WTC11 (cell line): Measurements from ENCODE around the gene ZBTB22. TPM values are rescaled to one million over a fixed set of nuclear protein-coding genes. Genes with fewer than 3 reads are reported as not detected.

ENCODE experiments used
- ATAC-seq: fragments of 200-7000 bp; cut with Tn5 transposase; 2 replicates; pipeline ENCODE4 v1.10.0; 2021; ENCODE audit warnings: mild to moderate bottlenecking, moderate library complexity
- CTCF ChIA-PET: fragments of 300-600 bp; sonication (Branson Sonifier 250); formaldehyde crosslinking; loops from one replicate; lab custom pipeline; 2021; ENCODE audit warnings: antibody characterized with exemption; lab: Charles Lee
- POLR2A ChIA-PET: fragments of 350-600 bp; sonication (Branson Sonifier 250); formaldehyde crosslinking; loops from one replicate; lab custom pipeline; 2021; ENCODE audit warnings: antibody characterized with exemption; lab: Charles Lee
- DNase-seq: peaks from one replicate; pipeline ENCODE4 v3.0.0; 2021; ENCODE audit warnings: low spot score
- H3K27ac Mint-ChIP-seq: 2 replicates; pipeline ENCODE4 v1.8.0; 2021; ENCODE audit warnings: mixed read lengths
- H3K27me3 Mint-ChIP-seq: 2 replicates; pipeline ENCODE4 v1.8.0; 2021; ENCODE audit warnings: low read depth, mild to moderate bottlenecking, moderate library complexity, mixed read lengths
- H3K36me3 Mint-ChIP-seq: 2 replicates; pipeline ENCODE4 v1.8.0; 2021; ENCODE audit warnings: mixed read lengths
- H3K4me1 Mint-ChIP-seq: 2 replicates; pipeline ENCODE4 v1.8.0; 2022; ENCODE audit warnings: mixed read lengths
- H3K4me3 Mint-ChIP-seq: 2 replicates; pipeline ENCODE4 v1.8.0; 2021; ENCODE audit warnings: mild to moderate bottlenecking, moderate library complexity, mixed read lengths
- H3K9me3 Mint-ChIP-seq: 2 replicates; pipeline ENCODE4 v1.8.0; 2021; ENCODE audit warnings: mixed read lengths
- ATF6 ChIP-seq: sonication (generic); formaldehyde crosslinking; IDR thresholded peaks from 2 replicates; pipeline ENCODE4 v1.8.1; 2023; ENCODE audit warnings: mild to moderate bottlenecking, missing genetic modification reagents
- ETV6 ChIP-seq: sonication (generic); formaldehyde crosslinking; IDR thresholded peaks from 2 replicates; pipeline ENCODE4 v1.8.1; 2022; ENCODE audit warnings: mild to moderate bottlenecking, missing genetic modification reagents
- FOXP1 ChIP-seq: sonication (generic); formaldehyde crosslinking; IDR thresholded peaks from 2 replicates; pipeline ENCODE4 v1.8.0; 2022; ENCODE audit warnings: missing genetic modification reagents, mild to moderate bottlenecking, moderate library complexity, borderline replicate concordance
- NR1H2 ChIP-seq: sonication (generic); formaldehyde crosslinking; IDR thresholded peaks from 2 replicates; pipeline ENCODE4 v1.9.0; 2021; ENCODE audit warnings: mild to moderate bottlenecking, moderate library complexity, missing genetic modification reagents
- PREB ChIP-seq: sonication (generic); formaldehyde crosslinking; IDR thresholded peaks from 2 replicates; pipeline ENCODE4 v1.8.1; 2022; ENCODE audit warnings: mild to moderate bottlenecking, missing genetic modification reagents, moderate library complexity, borderline replicate concordance
- SOX15 ChIP-seq: fragments of 250-450 bp; sonication (Bioruptor Pico); IDR thresholded peaks from 2 replicates; pipeline ENCODE4 v1.9.0; 2021; ENCODE audit warnings: mild to moderate bottlenecking
- TEAD1 ChIP-seq: sonication (generic); formaldehyde crosslinking; IDR thresholded peaks from 2 replicates; pipeline ENCODE4 v1.8.0; 2022; ENCODE audit warnings: mild to moderate bottlenecking, missing genetic modification reagents
- USF1 ChIP-seq: sonication (generic); formaldehyde crosslinking; IDR thresholded peaks from 2 replicates; pipeline ENCODE4 v1.8.0; 2022; ENCODE audit warnings: mild to moderate bottlenecking, missing genetic modification reagents
- ZNF219 ChIP-seq: sonication (generic); formaldehyde crosslinking; IDR thresholded peaks from 2 replicates; pipeline ENCODE4 v1.8.0; 2023; ENCODE audit warnings: missing genetic modification reagents, mild to moderate bottlenecking, borderline replicate concordance
- ZNF671 ChIP-seq: fragments of 250-450 bp; sonication (Bioruptor Pico); IDR thresholded peaks from 2 replicates; pipeline ENCODE4 v1.8.0; 2021; ENCODE audit warnings: mild to moderate bottlenecking
- microRNA-seq: library from miRNA; unstranded; fragments of <30 nt; microRNA quantifications from one replicate; pipeline ENCODE4 v1.2.0, GENCODE V29; 2022; ENCODE audit warnings: borderline number of aligned reads
- total RNA-seq: library from RNA; stranded (reverse); gene quantifications from 3 replicates; pipeline ENCODE4 v1.2.3, GENCODE V29; 2021

The ZBTB22 gene
- total RNA-seq, 1 experiment from 2014 or later = 11.6 TPM

GRCh38 chr6:33271468-33272274, 45.9 kb downstream of the ZBTB22 start, which contains the start of the genes RPS18 and VPS52 (continued):
- TF ChIP-seq USF1 (CRISPR knock-in tag) = peak; percentile 49; the same call in 1 of the 2 replicates
- peak; percentile 85 for TF ChIP-seq FOXP1 (CRISPR knock-in tag)
- no peak for TF ChIP-seq NR1H2 (CRISPR knock-in tag)
- TF ChIP-seq ZNF219 (CRISPR knock-in tag) = peak; percentile 74; the same call in 1 of the 2 replicates
- peak; percentile 62; the same call in 1 of the 2 replicates for TF ChIP-seq ETV6 (CRISPR knock-in tag)

GRCh38 chr6:33271117-33271467, 46.5 kb downstream of the ZBTB22 start:
- Mint-ChIP-seq H3K4me3 (peak overlapping the region; percentile 96), H3K9me3 (no peaks in the 10 kb centered on the region), H3K27me3 (no peaks in the 10 kb centered on the region)
- DNase-seq = no peak
- TF ChIP-seq SOX15 (CRISPR knock-in tag) = no peak
- TF ChIP-seq PREB = no peak
- TF ChIP-seq ZNF671 (CRISPR knock-in tag) = no peak
- TF ChIP-seq TEAD1 (CRISPR knock-in tag) = no peak
- TF ChIP-seq ATF6 = no peak
- TF ChIP-seq, all 79 proteins: peak for 0
- H3K36me3 Mint-ChIP-seq = peaks cover 67% of the 10 kb centered on the region
- peak; percentile 8 for ATAC-seq
- ChIA-PET CTCF (interaction anchor here (2.1 to 2.4 kb wide), 2 partner anchors 22 to 47 kb away, joined by 6 to 10 read pairs; partner anchors contain the start of gene ZBTB22), POLR2A (interaction anchor here (0.5 to 2.1 kb wide), 9 partner anchors 8 to 299 kb away, joined by 3 to 8 read pairs (median 5); partner anchors contain the start of gene RING1)
- peaks cover 44% of the 10 kb centered on the region for H3K4me1 Mint-ChIP-seq
- H3K27ac Mint-ChIP-seq = peak overlapping the region; percentile 100

Small RNA genes within 50 kb of the gene (microRNA-seq; reads per million reads assigned to microRNA genes)
- not detected for gene MIR6834
- 1.0 reads per million for gene MIR6873

Other genes with a start within 250 kb of the ZBTB22 start
- gene HLA-DPA1, start 244.1 kb downstream of the ZBTB22 start, total RNA-seq = 4.4 to 5.4 TPM (median 4.9 TPM) in 3 replicates
- 18.0 to 23.9 TPM (median 21.3 TPM) in 3 replicates for gene HLA-DPB1, start 241.8 kb downstream of the ZBTB22 start, total RNA-seq
- 3.0 to 4.4 TPM (median 3.7 TPM) in 3 replicates for gene COL11A2, start 125.3 kb downstream of the ZBTB22 start, total RNA-seq
- 21.5 to 24.5 TPM (median 23.3 TPM) in 3 replicates for gene RXRB, start 117.1 kb downstream of the ZBTB22 start, total RNA-seq
- gene SLC39A7, start 116.9 kb downstream of the ZBTB22 start, total RNA-seq = 131 to 163 TPM (median 134 TPM) in 3 replicates
- 7.3 to 8.1 TPM (median 7.7 TPM) in 3 replicates for gene HSD17B8, start 113.1 kb downstream of the ZBTB22 start, total RNA-seq
- gene RING1, start 109.2 kb downstream of the ZBTB22 start, total RNA-seq = 26.6 to 30.2 TPM (median 27.8 TPM) in 3 replicates
- gene VPS52, start 45.9 kb downstream of the ZBTB22 start, total RNA-seq = 43.0 to 46.8 TPM (median 43.1 TPM) in 3 replicates
- gene RPS18, start 45.7 kb downstream of the ZBTB22 start, total RNA-seq = 2,857 to 3,321 TPM (median 3,240 TPM) in 3 replicates
- 3.2 to 5.0 TPM (median 4.1 TPM) in 3 replicates for gene B3GALT4, start 40.6 kb downstream of the ZBTB22 start, total RNA-seq
- 72.0 to 94.5 TPM (median 72.4 TPM) in 3 replicates for gene WDR46, start 28.5 kb downstream of the ZBTB22 start, total RNA-seq
- 83.3 to 95.7 TPM (median 85.6 TPM) in 3 replicates for gene PFDN6, start 28.1 kb downstream of the ZBTB22 start, total RNA-seq
- gene RGL2, start 18.8 kb downstream of the ZBTB22 start, total RNA-seq = 72.6 to 79.7 TPM (median 77.1 TPM) in 3 replicates
- 43.5 to 50.2 TPM (median 49.3 TPM) in 3 replicates for gene TAPBP, start 3.7 kb downstream of the ZBTB22 start, total RNA-seq
- gene DAXX, start 5.2 kb upstream of the ZBTB22 start, total RNA-seq = 61.8 to 67.2 TPM (median 65.1 TPM) in 3 replicates
- gene KIFC1, start 74.1 kb upstream of the ZBTB22 start, total RNA-seq = 79.5 to 97.3 TPM (median 83.7 TPM) in 3 replicates
- gene PHF1, start 93.3 kb upstream of the ZBTB22 start, total RNA-seq = 60.0 to 63.6 TPM (median 60.2 TPM) in 3 replicates
- gene CUTA, start 100.4 kb upstream of the ZBTB22 start, total RNA-seq = 229 to 247 TPM (median 243 TPM) in 3 replicates
- 139 to 172 TPM (median 160 TPM) in 3 replicates for gene SYNGAP1, start 102.3 kb upstream of the ZBTB22 start, total RNA-seq
- gene ZBTB9, start 136.8 kb upstream of the ZBTB22 start, total RNA-seq = 19.4 to 21.2 TPM (median 20.8 TPM) in 3 replicates